NCI-H1417 (cell line): ENCODE measurements around the gene NSFL1C.

Source experiments
- DNase-seq, 3 experiments: peaks; one replicate each; lab custom pipeline; 2025; lab: John Stamatoyannopoulos, UW

NSFL1C gene

DNA sequence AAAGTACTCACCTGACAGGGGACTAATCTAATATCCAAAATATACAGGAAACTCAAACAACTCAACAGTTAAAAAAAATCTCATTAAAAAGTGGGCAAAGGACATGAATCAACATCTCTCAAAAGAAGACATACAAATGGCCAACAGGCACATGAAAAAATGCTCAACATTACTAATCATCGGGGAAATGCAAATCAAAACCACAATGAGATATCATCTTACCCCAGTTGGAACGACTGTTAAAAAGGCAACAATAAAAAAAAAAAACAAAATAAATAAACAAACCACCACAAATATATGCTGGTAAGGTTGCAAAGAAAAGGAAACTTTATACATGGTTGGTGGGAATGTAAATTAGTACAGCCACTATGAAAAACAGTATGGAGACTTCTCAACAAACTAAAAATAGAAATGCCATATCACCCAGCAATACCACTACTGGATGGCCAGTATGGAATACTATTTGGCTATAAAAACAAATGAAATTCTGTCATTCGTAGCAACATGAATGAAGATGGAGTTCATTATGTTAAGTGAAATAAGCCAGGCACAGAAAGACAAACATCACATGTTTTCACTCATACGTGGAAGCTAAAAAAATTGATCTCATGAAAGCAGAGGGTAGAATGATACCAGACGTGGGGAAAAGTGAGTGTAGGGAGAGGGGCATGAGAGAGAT, 17.9 kb upstream of the NSFL1C start:
- no peak for DNase-seq

DNA sequence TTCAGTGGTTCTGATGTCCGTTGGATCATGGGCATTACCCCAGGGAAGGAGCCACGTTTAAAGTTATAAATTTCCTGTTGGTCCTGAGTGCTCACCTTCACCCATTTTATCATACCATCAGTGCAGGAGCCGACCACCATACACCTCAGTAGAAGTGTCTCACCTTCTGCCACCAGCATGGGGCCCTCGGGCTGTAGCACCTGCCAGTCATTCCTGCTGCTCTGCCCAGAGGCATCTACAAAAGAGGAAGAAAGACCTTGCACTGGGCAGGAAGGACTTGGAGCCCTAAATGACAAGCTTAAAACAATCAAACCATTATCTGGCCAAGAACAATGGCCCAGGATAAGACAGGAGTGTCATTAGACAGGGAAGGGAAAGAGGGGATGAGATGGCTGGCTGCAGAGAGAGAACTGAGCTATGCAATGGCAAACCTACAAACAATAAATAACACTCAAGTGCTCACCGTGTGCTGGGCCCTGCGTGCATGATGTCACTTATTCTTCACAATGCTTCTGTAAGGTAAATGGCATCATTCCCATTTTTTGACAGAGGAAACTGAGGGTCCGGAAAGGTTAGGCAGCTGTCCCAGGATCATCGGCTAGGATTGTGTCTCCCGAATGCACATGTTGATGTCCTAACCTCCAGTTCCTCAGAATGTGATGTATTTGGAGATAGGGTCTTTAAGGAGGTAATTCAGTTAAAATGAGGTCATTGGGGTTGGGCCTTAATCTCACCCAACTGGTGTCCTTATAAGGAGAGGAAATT, 13.4 kb upstream of the NSFL1C start:
- DNase-seq = no peak

DNA sequence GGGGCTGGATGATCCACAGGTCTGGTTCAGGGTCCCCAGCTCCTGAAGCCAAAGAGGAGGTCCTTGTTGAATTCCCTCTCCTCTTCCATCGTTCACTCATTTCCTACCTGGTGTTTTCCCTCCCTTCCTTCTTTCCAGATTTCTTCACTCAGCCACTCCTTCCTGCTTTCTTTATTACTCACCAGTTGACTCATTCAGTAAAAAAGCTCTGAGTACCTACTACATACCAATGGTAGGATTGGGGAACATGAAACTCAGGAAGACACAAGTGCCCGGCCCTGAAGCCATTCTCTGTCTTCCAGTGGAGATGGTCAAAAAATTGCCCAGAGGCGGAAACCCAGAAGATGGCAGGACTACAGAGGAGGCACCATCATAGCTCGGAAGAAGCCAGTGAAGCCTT, 11.9 kb upstream of the NSFL1C start:
- DNase-seq = no peak

DNA sequence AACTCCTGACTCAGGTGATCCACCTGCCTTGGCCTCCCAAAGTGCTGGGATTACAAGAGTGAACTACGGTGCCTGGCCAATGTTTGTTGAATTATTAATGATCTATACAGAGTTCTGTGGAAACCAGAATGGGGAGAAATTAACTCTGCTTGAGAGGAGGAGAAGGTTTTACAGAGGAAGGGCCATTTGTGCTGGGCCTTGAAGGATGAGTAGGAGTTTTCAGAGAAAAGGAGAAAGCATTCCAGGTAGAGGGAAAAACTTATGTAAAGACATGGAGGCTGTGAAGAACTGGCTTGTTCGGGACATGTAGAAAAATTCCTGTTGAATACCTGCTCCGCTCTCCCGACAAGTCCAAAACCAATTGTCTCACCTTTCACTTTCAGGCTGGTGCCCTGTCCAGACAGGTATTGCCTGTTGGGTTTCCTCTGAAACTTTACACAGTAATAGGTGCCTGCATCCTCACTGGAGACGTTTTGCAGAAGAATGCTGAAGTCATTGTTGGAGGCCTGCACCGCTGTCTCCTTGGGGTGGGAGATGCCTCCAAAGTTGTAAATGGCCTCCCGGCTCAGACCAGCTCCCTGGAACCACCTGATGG, 11.3 kb upstream of the NSFL1C start:
- DNase-seq = no peak

DNA sequence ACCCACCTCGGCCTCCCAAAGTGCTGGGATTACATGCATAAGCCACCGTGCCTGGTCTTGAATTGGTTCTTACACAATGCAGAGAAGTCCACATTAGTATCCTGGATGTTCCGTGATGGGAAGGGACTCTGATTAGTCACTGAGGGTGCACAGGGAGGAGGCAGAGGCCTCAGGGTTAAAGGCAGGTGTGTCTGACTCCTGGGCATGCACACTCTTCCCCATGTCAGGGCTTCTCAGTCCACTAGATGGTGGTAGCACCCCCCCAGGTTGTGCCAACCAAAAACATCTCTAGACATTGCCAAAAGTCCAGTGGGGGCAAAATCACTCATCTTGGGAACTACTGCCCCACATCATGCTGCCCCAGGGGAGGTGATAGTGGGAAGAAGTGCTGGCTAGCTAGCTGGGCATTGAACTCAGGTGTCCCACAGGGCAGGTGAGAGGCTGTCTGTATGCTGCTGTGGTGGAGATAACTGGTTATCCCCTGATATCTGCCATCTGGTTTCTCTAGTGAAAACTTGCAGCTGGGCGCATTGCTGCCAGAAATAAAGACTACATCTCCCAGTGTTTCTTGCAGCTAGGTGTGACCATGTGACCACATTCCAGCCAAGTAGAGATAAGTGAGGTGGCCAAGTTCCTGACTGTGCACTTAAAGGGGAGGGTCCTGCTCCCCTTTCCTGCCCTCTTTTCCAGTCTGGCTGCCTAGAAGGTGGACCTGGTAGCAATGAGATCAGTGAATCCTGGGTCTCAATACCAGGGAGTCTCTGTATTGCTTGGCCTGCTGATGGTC, 8.4 kb upstream of the NSFL1C start:
- DNase-seq = no peak

GRCh38 chr20:1474325-1474724, 7.7 kb upstream of the NSFL1C start:
- no peak for DNase-seq

- no peak for DNase-seq
Measured at GRCh38 chr20:1473246-1474220, 6.9 kb upstream of the NSFL1C start.

DNA sequence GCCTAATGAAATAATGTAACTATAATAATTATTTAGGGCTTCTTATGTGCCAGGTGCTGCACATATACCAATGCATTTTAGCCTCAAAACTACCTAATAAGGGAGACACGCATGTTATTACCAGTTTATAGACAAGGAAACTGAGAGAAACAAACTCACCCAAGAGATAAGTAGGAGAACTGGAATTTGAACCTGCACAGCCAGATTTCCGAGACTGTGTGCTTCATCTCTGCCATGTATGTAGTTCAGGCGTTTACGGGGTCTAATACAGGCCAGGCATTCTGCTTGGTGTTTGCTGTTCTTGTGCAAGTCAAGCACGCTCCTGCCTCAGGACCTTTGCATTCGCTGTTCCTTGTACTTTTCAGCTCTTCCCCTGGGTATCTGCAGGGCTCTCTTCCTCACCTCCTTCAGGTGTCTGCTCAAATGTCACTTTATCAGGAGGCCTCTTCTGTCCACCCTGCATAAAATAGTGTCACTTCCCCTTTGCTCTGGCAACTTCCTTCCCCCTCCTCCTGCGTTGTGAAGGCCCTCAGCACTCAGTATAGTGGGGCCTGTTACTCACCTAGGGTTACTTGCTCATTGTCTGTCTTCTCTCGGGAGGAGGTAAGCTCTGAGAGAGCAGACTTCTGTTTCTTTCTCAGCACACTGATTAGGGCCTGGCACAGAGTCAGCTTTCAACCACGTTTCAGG, 6.1 kb upstream of the NSFL1C start:
- DNase-seq = no peak

DNA sequence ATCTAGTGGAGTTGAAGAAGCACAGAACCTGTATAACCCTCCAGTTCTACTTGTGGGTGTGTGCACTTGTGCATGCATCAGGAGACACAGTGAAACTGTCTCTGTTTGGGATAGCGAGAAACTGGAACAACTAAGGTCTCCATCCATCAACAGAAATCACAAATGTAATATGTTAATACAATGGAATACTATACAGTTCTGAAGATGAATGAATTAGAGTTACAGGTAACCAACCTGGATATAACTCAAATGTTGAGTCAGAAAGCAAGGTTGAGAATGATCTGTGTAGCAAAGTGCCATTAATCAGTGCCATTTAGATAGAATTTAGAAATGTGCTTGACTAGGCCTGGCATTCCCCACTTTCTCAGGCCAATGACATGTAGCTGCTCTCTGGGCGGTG, 4.6 kb upstream of the NSFL1C start:
- DNase-seq = no peak

GRCh38 chr20:1469925-1470571, 3.4 kb upstream of the NSFL1C start:
- peak; percentile 65 to 85 (median 70) for DNase-seq

GRCh38 chr20:1469306-1469905, 2.8 kb upstream of the NSFL1C start:
- DNase-seq = no peak

DNA sequence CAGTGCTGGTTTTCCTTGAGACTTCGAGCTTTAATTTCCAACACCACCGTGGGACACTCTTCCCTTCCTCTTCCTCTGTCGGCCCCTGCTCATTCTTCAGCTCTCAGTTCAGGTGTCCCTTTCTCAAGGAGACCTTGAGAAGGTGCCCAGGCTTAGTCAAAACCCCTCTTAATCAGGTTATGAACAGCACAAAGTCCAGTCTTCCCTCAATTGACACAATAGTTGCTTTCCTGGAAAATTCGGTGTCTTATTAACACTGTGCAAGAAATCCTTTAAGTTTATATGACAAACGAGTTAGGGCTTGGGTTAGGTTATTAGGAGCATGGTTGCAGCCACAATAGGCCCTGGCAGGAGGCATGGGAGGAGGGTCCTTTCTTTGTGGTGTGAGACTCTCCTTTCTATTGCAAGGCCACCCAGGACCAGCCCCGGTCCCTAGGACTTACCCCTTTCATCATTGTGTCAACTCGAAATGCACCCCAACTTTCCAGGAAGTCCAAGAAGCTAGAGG, 1.5 kb upstream of the NSFL1C start:
- no peak for DNase-seq

GRCh38 chr20:1467355-1468116, 887 bp upstream of the NSFL1C start:
- DNase-seq = peak in 1 of 3 experiments; percentile 41

DNA sequence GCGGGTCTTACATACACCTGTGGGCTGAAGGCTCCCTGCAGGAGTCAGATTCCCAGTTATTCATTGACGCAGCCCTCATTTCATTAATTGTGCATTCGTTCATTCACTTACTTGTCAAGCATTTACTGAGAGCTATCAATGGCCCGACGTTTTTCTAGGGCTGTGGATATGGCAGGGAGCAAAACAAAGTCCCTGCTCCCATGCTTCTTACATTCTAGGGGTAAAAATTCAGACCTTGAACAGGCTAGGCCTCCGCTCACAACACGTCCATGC, 369 bp upstream of the NSFL1C start:
- DNase-seq = no peak

- DNase-seq = no peak
Measured at GRCh38 chr20:1465470-1466210, 1.0 kb downstream of the NSFL1C start.

DNA sequence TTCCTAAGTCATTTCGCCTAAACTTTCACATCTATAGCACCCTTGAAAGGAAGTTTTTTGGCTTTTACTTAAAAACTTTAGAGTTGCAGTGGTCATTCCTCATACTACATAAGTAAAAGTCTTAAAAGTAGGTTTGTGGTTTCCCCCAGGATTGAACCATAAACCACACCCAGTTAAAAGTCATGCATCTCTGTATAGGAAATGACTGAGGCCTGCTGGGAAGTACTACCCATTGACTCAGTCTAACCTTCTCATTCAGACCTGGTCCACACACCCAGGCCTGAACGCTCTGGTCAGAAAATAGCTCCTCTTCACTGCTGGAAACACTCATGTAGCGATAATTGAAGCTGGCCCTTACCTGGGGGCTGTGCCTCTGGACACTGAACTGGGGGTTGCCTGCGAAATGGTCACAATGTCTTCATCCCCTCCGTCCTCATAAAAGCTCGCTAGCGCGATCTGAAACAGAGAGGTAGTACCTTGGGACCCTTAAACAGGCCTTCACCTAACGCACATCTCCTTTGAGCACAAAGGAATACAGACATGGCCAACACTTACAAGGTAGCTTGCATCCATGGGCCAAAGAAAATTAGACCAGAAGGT, 2.6 kb downstream of the NSFL1C start:
- no peak for DNase-seq

DNA sequence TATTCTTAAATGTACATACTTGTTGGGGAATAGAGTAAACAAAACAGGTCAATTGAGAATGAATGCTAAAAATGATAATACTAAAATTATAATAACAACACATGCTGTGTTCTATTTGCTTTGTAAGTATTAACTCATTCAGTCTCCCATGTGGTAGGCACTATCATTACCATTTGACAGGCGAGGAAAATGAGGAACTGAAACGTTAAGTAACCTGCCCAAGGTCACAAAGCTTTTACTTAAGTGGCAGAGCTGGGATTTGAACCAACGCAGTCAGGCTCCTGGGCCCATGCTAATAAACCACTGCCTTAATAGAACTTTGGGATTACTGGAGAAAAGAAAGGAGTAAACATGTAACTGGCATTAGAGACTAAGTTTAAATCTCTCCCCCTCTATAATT, 3.8 kb downstream of the NSFL1C start:
- no peak for DNase-seq

- DNase-seq = no peak
Measured at GRCh38 chr20:1462001-1462400, 4.6 kb downstream of the NSFL1C start.
